Urinary bladder (tissue), 4 donors: Measurements from ENCODE around the gene CYTH3. TPM values are rescaled to one million over a fixed set of nuclear protein-coding genes. Genes with fewer than 3 reads are reported as not detected.

Source experiments
- DNase-seq: peaks from one replicate; pipeline ENCODE4 v3.0.0-alpha.2; 2015; ENCODE audit errors: extremely low spot score
- H3K27ac ChIP-seq: one replicate; pipeline ENCODE4 v1.5.1; 2013; ENCODE audit warnings: low read depth, mild to moderate bottlenecking, moderate library complexity
- H3K36me3 ChIP-seq: one replicate; pipeline ENCODE4 v1.6.1; 2013; ENCODE audit warnings: mild to moderate bottlenecking, moderate library complexity; ENCODE audit not compliant: insufficient read depth
- H3K4me1 ChIP-seq: one replicate; pipeline ENCODE4 v1.6.1; 2013; ENCODE audit warnings: mild to moderate bottlenecking, moderate library complexity; ENCODE audit not compliant: insufficient read depth
- H3K4me3 ChIP-seq: one replicate; pipeline ENCODE4 v1.5.1; 2013; ENCODE audit warnings: low read depth, low read length
- WGBS: extraction: QIAGEN DNeasy Blood & Tissue Kit; methylation state at CpG from one replicate; pipeline ENCODE4 v1.1.7; 2013; 5-methylcytosine and 5-hydroxymethylcytosine counted together
- polyA plus RNA-seq: library from polyadenylated mRNA; stranded (reverse); fragments of 200-250 nt; gene quantifications from one replicate; pipeline ENCODE4 v1.2.3, GENCODE V29; 2013
- total RNA-seq: library from RNA; depleted of rRNA; stranded (reverse); fragments of >200 nt; gene quantifications from one replicate; pipeline ENCODE4 v1.2.3, GENCODE V29; 2014
- donor health status: healthy with polysubstance abuse.
- donor health status: healthy.

CYTH3 gene
- total and polyA plus RNA-seq, 2 donors = 23.5 to 28.9 TPM

- Histone ChIP-seq H3K4me1 (peaks cover 2% of the 10 kb centered on the region), H3K36me3 (no peaks in the 10 kb centered on the region), H3K4me3 (no peak overlapping the region), H3K27ac (peak overlapping the region; percentile 35)
- no peak for DNase-seq
- WGBS = 36% methylated on average over 3 of the region's 3 CpGs
Measured at GRCh38 chr7:6259257-6259656, 13.2 kb downstream of the CYTH3 start.

- WGBS = 42% methylated on average over 5 of the region's 5 CpGs
- Histone ChIP-seq H3K4me3 (no peak overlapping the region), H3K4me1 (peaks cover 2% of the 10 kb centered on the region), H3K36me3 (no peaks in the 10 kb centered on the region), H3K27ac (peak overlapping the region; percentile 59)
- DNase-seq = no peak
Measured at GRCh38 chr7:6258440-6259182, 13.8 kb downstream of the CYTH3 start.

GRCh38 chr7:6257675-6258074, 14.7 kb downstream of the CYTH3 start:
- no peak overlapping the region for H3K27ac ChIP-seq
- WGBS = 90% methylated on average over 4 of the region's 4 CpGs
- DNase-seq = no peak
- H3K4me1 ChIP-seq = peaks cover 2% of the 10 kb centered on the region
- no peak overlapping the region for H3K4me3 ChIP-seq
- H3K36me3 ChIP-seq = no peaks in the 10 kb centered on the region

GRCh38 chr7:6256677-6257535, 15.5 kb downstream of the CYTH3 start:
- Histone ChIP-seq H3K36me3 (no peaks in the 10 kb centered on the region), H3K27ac (no peak overlapping the region), H3K4me3 (no peak overlapping the region), H3K4me1 (peaks cover 2% of the 10 kb centered on the region)
- 71% methylated on average over 9 of the region's 9 CpGs for WGBS
- no peak for DNase-seq

- H3K36me3 ChIP-seq = no peaks in the 10 kb centered on the region
- no peak overlapping the region for H3K4me3 ChIP-seq
- DNase-seq = no peak
- WGBS = 66% methylated on average over 5 of the region's 5 CpGs
- no peak overlapping the region for H3K27ac ChIP-seq
- H3K4me1 ChIP-seq = peaks cover 2% of the 10 kb centered on the region
Measured at GRCh38 chr7:6256109-6256483, 16.3 kb downstream of the CYTH3 start.

GRCh38 chr7:6254866-6255265, 17.6 kb downstream of the CYTH3 start:
- Histone ChIP-seq H3K4me1 (peaks cover 2% of the 10 kb centered on the region), H3K4me3 (no peak overlapping the region), H3K27ac (no peak overlapping the region), H3K36me3 (no peaks in the 10 kb centered on the region)
- WGBS = 63% methylated on average over 4 of the region's 4 CpGs
- DNase-seq = no peak

- Histone ChIP-seq H3K4me3 (no peak overlapping the region), H3K27ac (no peak overlapping the region), H3K4me1 (no peaks in the 10 kb centered on the region), H3K36me3 (no peaks in the 10 kb centered on the region)
- 31% methylated on average over 2 of the region's 2 CpGs for WGBS
- DNase-seq = no peak
Measured at GRCh38 chr7:6252748-6253147, 19.7 kb downstream of the CYTH3 start.

- Histone ChIP-seq H3K4me1 (no peaks in the 10 kb centered on the region), H3K36me3 (no peaks in the 10 kb centered on the region), H3K27ac (no peak overlapping the region), H3K4me3 (no peak overlapping the region)
- WGBS = 39% methylated on average over 5 of the region's 5 CpGs
- no peak for DNase-seq
Measured at GRCh38 chr7:6252341-6252746, 20.1 kb downstream of the CYTH3 start.

- DNase-seq = no peak
- no peak overlapping the region for H3K27ac ChIP-seq
- H3K4me1 ChIP-seq = no peaks in the 10 kb centered on the region
- H3K36me3 ChIP-seq = no peaks in the 10 kb centered on the region
- WGBS = 42% methylated on average over 4 of the region's 4 CpGs
- H3K4me3 ChIP-seq = no peak overlapping the region
Measured at GRCh38 chr7:6251653-6252052, 20.8 kb downstream of the CYTH3 start.

- no peak for DNase-seq
- no peaks in the 10 kb centered on the region for H3K4me1 ChIP-seq
- no peak overlapping the region for H3K4me3 ChIP-seq
- no peaks in the 10 kb centered on the region for H3K36me3 ChIP-seq
- WGBS = 84% methylated on average over 4 of the region's 4 CpGs
- no peak overlapping the region for H3K27ac ChIP-seq
Measured at GRCh38 chr7:6250364-6250833, 22.0 kb downstream of the CYTH3 start.

- WGBS = 97% methylated on average over 4 of the region's 4 CpGs
- H3K4me3 ChIP-seq = no peak overlapping the region
- no peak for DNase-seq
- no peak overlapping the region for H3K27ac ChIP-seq
- H3K4me1 ChIP-seq = no peaks in the 10 kb centered on the region
- no peaks in the 10 kb centered on the region for H3K36me3 ChIP-seq
Measured at GRCh38 chr7:6249043-6249442, 23.4 kb downstream of the CYTH3 start.

GRCh38 chr7:6248581-6248980, 23.8 kb downstream of the CYTH3 start:
- Histone ChIP-seq H3K4me3 (no peak overlapping the region), H3K4me1 (no peaks in the 10 kb centered on the region), H3K36me3 (no peaks in the 10 kb centered on the region), H3K27ac (no peak overlapping the region)
- WGBS = 91% methylated on average over 6 of the region's 6 CpGs
- no peak for DNase-seq

- Histone ChIP-seq H3K4me1 (no peaks in the 10 kb centered on the region), H3K27ac (no peak overlapping the region), H3K4me3 (no peak overlapping the region), H3K36me3 (no peaks in the 10 kb centered on the region)
- WGBS = 69% methylated on average over 8 of the region's 8 CpGs
- DNase-seq = no peak
Measured at GRCh38 chr7:6246251-6246917, 26.0 kb downstream of the CYTH3 start.
